ENCODE data around the gene ECSIT. TPM values are rescaled to one million over a fixed set of nuclear protein-coding genes. Genes with fewer than 3 reads are reported as not detected.

The ECSIT gene, protein sequence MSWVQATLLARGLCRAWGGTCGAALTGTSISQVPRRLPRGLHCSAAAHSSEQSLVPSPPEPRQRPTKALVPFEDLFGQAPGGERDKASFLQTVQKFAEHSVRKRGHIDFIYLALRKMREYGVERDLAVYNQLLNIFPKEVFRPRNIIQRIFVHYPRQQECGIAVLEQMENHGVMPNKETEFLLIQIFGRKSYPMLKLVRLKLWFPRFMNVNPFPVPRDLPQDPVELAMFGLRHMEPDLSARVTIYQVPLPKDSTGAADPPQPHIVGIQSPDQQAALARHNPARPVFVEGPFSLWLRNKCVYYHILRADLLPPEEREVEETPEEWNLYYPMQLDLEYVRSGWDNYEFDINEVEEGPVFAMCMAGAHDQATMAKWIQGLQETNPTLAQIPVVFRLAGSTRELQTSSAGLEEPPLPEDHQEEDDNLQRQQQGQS
- 20.3 and 22.0 TPM in 2 replicates for polyA plus RNA-seq (2013)

DNA sequence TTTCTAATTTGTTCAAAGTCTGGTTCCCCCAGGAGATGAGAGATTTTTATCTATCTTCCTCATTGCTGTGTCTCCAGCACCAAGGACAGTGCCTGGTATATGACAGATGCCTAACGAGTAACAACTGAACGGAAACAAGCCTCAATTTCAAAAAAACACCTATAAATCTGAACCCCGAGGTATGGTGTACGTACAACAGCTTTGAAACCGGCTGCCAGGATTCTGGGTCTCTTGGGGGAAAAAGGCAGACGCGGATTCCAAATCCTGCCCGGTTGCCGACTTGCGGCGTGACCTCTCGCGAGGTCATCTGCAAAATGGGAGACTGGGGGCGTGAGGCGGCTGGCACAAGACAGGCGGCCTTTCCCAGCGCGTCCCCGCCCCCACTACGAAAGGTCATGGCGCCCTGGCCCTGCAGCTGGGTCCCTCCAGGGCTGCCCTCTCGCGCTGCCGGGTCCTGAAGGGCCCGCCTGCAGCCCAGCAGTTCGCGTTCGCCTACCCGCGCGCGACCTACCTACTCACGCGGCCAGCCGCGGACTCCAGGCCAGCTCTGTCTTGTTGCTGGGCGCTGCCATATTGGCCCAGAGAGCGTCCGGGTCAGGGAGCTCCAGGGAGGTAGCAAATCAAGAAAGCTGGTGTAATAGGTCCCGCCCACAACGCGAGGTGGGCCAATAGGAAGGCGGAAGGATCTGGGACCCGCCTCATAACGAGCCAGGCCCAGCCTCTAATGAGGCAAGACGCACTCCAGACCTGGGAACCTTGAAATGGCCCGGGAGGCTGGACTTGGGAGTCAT, at the start of gene ECSIT:
ECSIT (minus strand) TSS at position 584 of the 791 bp plus-strand sequence. CDS start 9,964 bp downstream, outside the sequence.
- Histone ChIP-seq H2AK5ac (ENCODE audit: low read length) (no peak within 1 kb of the TSS), H2BK5ac (ENCODE audit: low read depth, low read length, poor library complexity) (peak within 1 kb of the TSS; percentile 38), H3K4me1 (ENCODE audit: control insufficient read depth in 1 of 2, insufficient read depth in 2 of 2, low read length in 2 of 2) (peaks cover 0 to 7% of the 10 kb centered on the region in 2 experiments), H4K8ac (ENCODE audit: low read depth, low read length) (peak within 1 kb of the TSS; percentile 78), H3K14ac (ENCODE audit: low read length) (peak within 1 kb of the TSS; percentile 25), H2BK120ac (ENCODE audit: insufficient read depth, low read length, poor library complexity) (peak within 1 kb of the TSS; percentile 34), H2BK12ac (ENCODE audit: low read length) (no peak within 1 kb of the TSS), H3K9ac (ENCODE audit: low read length) (peak within 1 kb of the TSS; percentile 77), H3K4me3 (ENCODE audit: low read depth, low read length) (peak within 1 kb of the TSS; percentile 91), H3K23ac (ENCODE audit: low read length) (no peak within 1 kb of the TSS), H3K79me2 (ENCODE audit: control insufficient read depth, insufficient read depth, low read length, poor library complexity) (peaks cover 2% of the 10 kb centered on the region), H3K27ac (ENCODE audit: low read depth, low read length) (peak within 1 kb of the TSS; percentile 87), H3K36me3 (ENCODE audit: control insufficient read depth in 1 of 2, insufficient read depth in 2 of 2, low read length in 2 of 2) (no peaks in the 10 kb centered on the region), H3K4ac (ENCODE audit: low read depth, low read length) (no peak within 1 kb of the TSS), H3K27me3 (ENCODE audit: insufficient read depth, low read length) (no peaks in the 10 kb centered on the region), H3K9me3 (ENCODE audit: insufficient read depth, low read depth, low read length) (no peaks in the 10 kb centered on the region), H4K91ac (ENCODE audit: low read depth, low read length) (peak within 1 kb of the TSS; percentile 56), H3K79me1 (ENCODE audit: low read length) (peaks cover 5% of the 10 kb centered on the region), H3K4me2 (ENCODE audit: low read length) (peak within 1 kb of the TSS; percentile 86), H2AFZ (ENCODE audit: insufficient read depth, low read length, poor library complexity) (peak within 1 kb of the TSS; percentile 17), H4K12ac (ENCODE audit: low read depth, low read length) (peak within 1 kb of the TSS; percentile 26), H3K18ac (ENCODE audit: low read length) (peak within 1 kb of the TSS; percentile 12)
- WGBS (ENCODE audit: extremely low coverage, insufficient coverage, insufficient read length) = no CpG with 5 or more reads among the region's 47 CpGs
- DNase-seq = peak; percentile 100

DNA sequence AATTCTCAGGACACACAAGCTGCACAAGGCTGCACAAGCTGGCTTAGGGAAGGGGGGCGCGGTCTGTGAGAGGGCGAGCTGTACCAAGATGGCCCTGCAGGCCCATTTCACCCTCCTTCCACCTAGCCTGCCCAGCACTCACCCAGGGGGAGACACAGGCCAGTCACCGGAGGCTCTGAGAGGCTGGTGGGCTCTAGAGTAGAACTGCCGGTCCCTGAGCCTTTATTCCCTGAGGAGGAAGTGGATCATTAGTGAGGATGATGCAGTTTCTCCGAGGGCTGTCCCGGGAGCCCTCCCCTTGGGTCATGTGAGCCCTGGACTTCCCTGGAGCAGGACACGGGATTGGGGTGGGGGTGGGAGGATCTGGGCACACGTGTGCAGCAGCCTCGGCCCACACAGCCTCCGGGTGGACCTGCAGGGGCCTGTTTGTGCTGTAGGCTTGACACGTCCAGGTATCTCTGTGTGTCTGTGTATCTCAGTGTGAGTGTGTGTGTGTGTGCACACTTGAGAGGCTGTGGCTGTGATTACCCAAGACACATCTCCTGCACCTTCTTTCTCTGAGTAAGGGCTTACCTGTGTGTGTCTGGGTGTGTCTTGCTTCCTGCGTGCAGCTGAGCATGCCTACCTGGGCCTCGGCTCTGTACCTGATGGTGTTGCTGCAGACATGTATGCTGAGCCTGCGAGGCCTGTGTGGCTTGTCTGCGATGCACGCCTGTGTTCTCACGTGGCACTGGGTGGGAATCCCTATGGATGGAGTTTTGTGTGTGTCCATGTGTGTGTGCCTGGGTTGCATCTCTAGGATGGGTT, 48.7 kb upstream of the ECSIT start, which contains the start of gene ACP5:
ACP5 (minus strand) TSS at position 195 of the 807 bp plus-strand sequence. CDS start 328 bp downstream, outside the sequence.
- Histone ChIP-seq H3K23ac (ENCODE audit: low read length) (no peak within 1 kb of the TSS), H3K79me1 (ENCODE audit: low read length) (no peaks in the 10 kb centered on the region), H4K8ac (ENCODE audit: low read depth, low read length) (no peak within 1 kb of the TSS), H3K4me3 (ENCODE audit: low read depth, low read length) (peak within 1 kb of the TSS; percentile 9), H3K9ac (ENCODE audit: low read length) (no peak within 1 kb of the TSS), H3K36me3 (ENCODE audit: control insufficient read depth in 1 of 2, insufficient read depth in 2 of 2, low read length in 2 of 2) (no peaks in the 10 kb centered on the region), H3K27ac (ENCODE audit: low read depth, low read length) (no peak within 1 kb of the TSS), H2BK120ac (ENCODE audit: insufficient read depth, low read length, poor library complexity) (no peak within 1 kb of the TSS), H3K4me2 (ENCODE audit: low read length) (peak within 1 kb of the TSS; percentile 7), H2BK12ac (ENCODE audit: low read length) (no peak within 1 kb of the TSS), H3K79me2 (ENCODE audit: control insufficient read depth, insufficient read depth, low read length, poor library complexity) (no peaks in the 10 kb centered on the region), H3K14ac (ENCODE audit: low read length) (no peak within 1 kb of the TSS), H4K91ac (ENCODE audit: low read depth, low read length) (no peak within 1 kb of the TSS), H2AK5ac (ENCODE audit: low read length) (no peak within 1 kb of the TSS), H2BK5ac (ENCODE audit: low read depth, low read length, poor library complexity) (no peak within 1 kb of the TSS), H3K9me3 (ENCODE audit: insufficient read depth, low read depth, low read length) (peaks cover 13% of the 10 kb centered on the region), H3K4me1 (ENCODE audit: control insufficient read depth in 1 of 2, insufficient read depth in 2 of 2, low read length in 2 of 2) (no peaks in the 10 kb centered on the region), H3K27me3 (ENCODE audit: insufficient read depth, low read length) (peaks cover 8% of the 10 kb centered on the region), H3K18ac (ENCODE audit: low read length) (no peak within 1 kb of the TSS), H2AFZ (ENCODE audit: insufficient read depth, low read length, poor library complexity) (no peak within 1 kb of the TSS), H4K12ac (ENCODE audit: low read depth, low read length) (no peak within 1 kb of the TSS), H3K4ac (ENCODE audit: low read depth, low read length) (no peak within 1 kb of the TSS)
- DNase-seq = peak in 1 of 2 donors; percentile 16
- no CpG with 5 or more reads among the region's 18 CpGs for whole genome bisulfite sequencing (ENCODE audit: extremely low coverage, insufficient coverage, insufficient read length)

DNA sequence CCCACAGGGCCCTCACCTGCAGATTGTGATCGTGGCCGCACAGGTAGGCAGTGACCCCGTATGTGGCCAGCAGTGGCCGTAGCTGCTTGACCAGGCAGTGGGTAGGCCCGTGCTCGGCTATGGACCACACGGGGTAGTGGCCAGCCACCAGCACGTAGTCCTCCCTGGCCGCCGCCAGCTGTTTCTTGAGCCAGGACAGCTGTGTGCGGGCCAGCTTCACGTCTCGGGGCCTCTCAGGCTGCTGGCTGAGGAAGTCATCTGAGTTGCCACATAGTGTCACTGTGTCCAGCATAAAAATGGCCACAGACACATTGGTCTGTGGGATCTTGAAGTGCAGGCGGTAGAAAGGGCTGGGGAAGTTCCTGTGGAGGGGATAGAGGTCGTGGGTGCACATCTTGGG, 47.3 kb upstream of the ECSIT start:
- Histone ChIP-seq H3K27ac (ENCODE audit: low read depth, low read length) (no peak overlapping the region), H3K79me1 (ENCODE audit: low read length) (no peaks in the 10 kb centered on the region), H3K9ac (ENCODE audit: low read length) (no peak overlapping the region), H3K4me3 (ENCODE audit: low read depth, low read length) (no peak overlapping the region), H3K27me3 (ENCODE audit: insufficient read depth, low read length) (peaks cover 8% of the 10 kb centered on the region), H4K91ac (ENCODE audit: low read depth, low read length) (no peak overlapping the region), H3K23ac (ENCODE audit: low read length) (no peak overlapping the region), H2BK12ac (ENCODE audit: low read length) (no peak overlapping the region), H4K12ac (ENCODE audit: low read depth, low read length) (no peak overlapping the region), H3K18ac (ENCODE audit: low read length) (no peak overlapping the region), H2BK5ac (ENCODE audit: low read depth, low read length, poor library complexity) (no peak overlapping the region), H3K4me2 (ENCODE audit: low read length) (no peak overlapping the region), H3K4ac (ENCODE audit: low read depth, low read length) (no peak overlapping the region), H2BK120ac (ENCODE audit: insufficient read depth, low read length, poor library complexity) (no peak overlapping the region), H3K36me3 (ENCODE audit: control insufficient read depth in 1 of 2, insufficient read depth in 2 of 2, low read length in 2 of 2) (no peaks in the 10 kb centered on the region), H4K8ac (ENCODE audit: low read depth, low read length) (no peak overlapping the region), H3K79me2 (ENCODE audit: control insufficient read depth, insufficient read depth, low read length, poor library complexity) (no peaks in the 10 kb centered on the region), H3K4me1 (ENCODE audit: control insufficient read depth in 1 of 2, insufficient read depth in 2 of 2, low read length in 2 of 2) (no peaks in the 10 kb centered on the region), H2AFZ (ENCODE audit: insufficient read depth, low read length, poor library complexity) (no peak overlapping the region), H3K14ac (ENCODE audit: low read length) (no peak overlapping the region), H3K9me3 (ENCODE audit: insufficient read depth, low read depth, low read length) (peaks cover 13% of the 10 kb centered on the region), H2AK5ac (ENCODE audit: low read length) (no peak overlapping the region)
- no peak for DNase-seq
- no CpG with 5 or more reads among the region's 15 CpGs for WGBS (ENCODE audit: extremely low coverage, insufficient coverage, insufficient read length)

DNA sequence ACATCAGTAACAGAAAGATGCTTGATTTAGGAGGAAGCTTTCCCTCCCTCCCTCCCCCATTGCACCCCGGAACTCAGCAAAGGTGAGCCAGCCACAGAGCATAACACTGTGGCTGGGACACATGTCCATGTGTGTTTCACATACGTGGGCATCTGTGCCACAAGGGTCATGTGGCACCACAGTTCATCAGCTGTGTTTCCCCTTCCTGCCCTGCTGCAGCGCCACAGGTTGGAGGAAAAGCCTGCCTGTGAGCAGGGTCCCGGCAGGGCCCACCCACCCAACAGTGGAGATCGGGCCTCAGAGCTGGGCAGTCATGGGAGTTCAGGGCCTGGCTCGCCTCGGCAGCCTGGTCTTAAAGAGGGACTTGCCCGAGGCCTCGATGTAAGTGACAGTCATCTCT, 45.8 kb upstream of the ECSIT start:
- Histone ChIP-seq H3K14ac (ENCODE audit: low read length) (no peak overlapping the region), H3K9ac (ENCODE audit: low read length) (no peak overlapping the region), H3K4ac (ENCODE audit: low read depth, low read length) (no peak overlapping the region), H4K8ac (ENCODE audit: low read depth, low read length) (no peak overlapping the region), H3K27ac (ENCODE audit: low read depth, low read length) (no peak overlapping the region), H2BK5ac (ENCODE audit: low read depth, low read length, poor library complexity) (no peak overlapping the region), H3K4me1 (ENCODE audit: control insufficient read depth in 1 of 2, insufficient read depth in 2 of 2, low read length in 2 of 2) (no peaks in the 10 kb centered on the region), H3K4me2 (ENCODE audit: low read length) (no peak overlapping the region), H2AK5ac (ENCODE audit: low read length) (no peak overlapping the region), H3K27me3 (ENCODE audit: insufficient read depth, low read length) (peaks cover 8% of the 10 kb centered on the region), H3K79me2 (ENCODE audit: control insufficient read depth, insufficient read depth, low read length, poor library complexity) (no peaks in the 10 kb centered on the region), H3K18ac (ENCODE audit: low read length) (no peak overlapping the region), H2BK12ac (ENCODE audit: low read length) (no peak overlapping the region), H3K23ac (ENCODE audit: low read length) (no peak overlapping the region), H4K91ac (ENCODE audit: low read depth, low read length) (no peak overlapping the region), H3K79me1 (ENCODE audit: low read length) (no peaks in the 10 kb centered on the region), H3K36me3 (ENCODE audit: control insufficient read depth in 1 of 2, insufficient read depth in 2 of 2, low read length in 2 of 2) (no peaks in the 10 kb centered on the region), H4K12ac (ENCODE audit: low read depth, low read length) (no peak overlapping the region), H3K9me3 (ENCODE audit: insufficient read depth, low read depth, low read length) (peaks cover 13% of the 10 kb centered on the region), H3K4me3 (ENCODE audit: low read depth, low read length) (no peak overlapping the region), H2AFZ (ENCODE audit: insufficient read depth, low read length, poor library complexity) (no peak overlapping the region), H2BK120ac (ENCODE audit: insufficient read depth, low read length, poor library complexity) (no peak overlapping the region)
- DNase-seq = no peak
- WGBS (ENCODE audit: extremely low coverage, insufficient coverage, insufficient read length) = no CpG with 5 or more reads among the region's 9 CpGs

Data from trophoblast cell (in vitro differentiated cells and primary cell).